HG02763 (cell line): Measurements from ENCODE around the gene MEI1.
"Not testable (repeated sequence)": the region's sequence is repeated elsewhere in the genome, so short reads cannot be mapped to it uniquely, and the experiment has no call there.

Experiments used
- ATAC-seq: cut with Tn5 transposase; IDR thresholded peaks from one replicate; pipeline ENCODE4 v1.9.1; 2021; ENCODE audit warnings: mild to moderate bottlenecking, moderate library complexity; ENCODE audit not compliant: unreplicated experiment

MEI1 gene

DNA sequence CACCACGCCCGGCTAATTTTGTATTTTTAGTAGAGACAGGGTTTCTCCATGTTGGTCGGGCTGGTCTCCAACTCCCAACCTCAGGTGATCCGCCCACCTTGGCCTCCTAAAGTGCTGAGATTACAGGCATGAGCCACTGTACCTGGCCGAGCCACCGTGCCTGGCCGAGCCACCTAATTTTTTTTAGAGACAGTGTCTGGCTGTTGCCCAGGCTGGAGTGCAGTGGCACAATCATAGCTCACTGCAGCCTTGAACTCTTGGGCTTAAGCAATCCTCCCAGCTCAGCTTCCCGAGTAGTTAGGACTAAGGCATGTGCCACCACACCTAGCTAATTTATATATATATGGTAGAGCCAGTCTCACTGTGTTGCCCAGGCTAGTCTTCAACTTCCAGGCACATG, 136.2 kb downstream of the MEI1 start:
- not testable (repeated sequence) for ATAC-seq

DNA sequence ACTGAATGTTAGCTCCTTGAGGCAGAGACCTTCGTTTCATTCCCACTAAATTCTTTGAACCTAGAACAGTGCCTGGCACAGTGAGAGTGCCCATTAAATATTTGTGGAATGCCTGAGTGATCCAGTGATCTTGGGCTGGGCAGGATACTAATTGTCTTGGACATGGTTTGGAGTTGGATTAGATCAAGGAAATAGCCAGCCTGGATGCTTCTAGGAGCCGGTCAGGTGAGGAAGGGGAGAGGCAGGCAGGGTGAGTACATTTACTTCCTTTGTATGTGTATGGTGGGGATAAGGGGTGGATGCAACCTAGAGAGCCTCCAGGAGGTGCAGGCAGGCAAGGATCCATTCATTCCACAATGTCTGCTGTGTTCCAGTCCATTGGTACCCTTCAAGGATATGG, 137.2 kb downstream of the MEI1 start:
- no peak for ATAC-seq

- no peak for ATAC-seq
Observed at GRCh38 chr22:41838842-41839618, 139.7 kb downstream of the MEI1 start.

- ATAC-seq = no peak
Observed at GRCh38 chr22:41840216-41840615, 140.9 kb downstream of the MEI1 start.

DNA sequence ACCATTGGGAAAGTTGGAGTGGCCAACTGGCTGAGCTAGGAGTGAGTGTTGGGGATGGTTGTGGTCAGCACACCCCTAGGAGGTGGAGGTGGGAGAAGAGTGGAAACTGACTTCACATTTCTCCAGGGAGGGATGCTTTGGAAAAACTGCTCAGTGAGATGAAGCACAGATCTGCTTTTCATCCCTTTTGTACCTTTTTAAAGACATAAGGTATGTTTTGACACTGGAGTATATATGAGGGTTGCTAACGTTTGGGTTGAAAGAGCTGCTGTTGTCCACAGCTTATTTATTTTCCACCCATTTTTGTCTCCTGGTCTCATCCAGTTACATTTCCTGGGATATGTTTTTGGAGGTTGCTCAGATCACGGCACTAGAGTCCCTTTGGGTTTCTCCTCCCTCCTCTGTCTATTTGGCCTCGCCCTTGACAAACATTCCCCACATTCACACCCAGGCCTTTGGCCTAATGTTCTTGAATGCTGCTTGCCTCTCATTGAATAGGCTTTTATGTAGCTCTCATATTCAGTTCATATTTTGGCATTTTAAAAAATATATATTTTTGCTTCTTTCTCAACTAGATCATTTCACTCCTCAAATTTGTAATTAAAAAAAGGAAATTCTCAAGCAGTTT, 141.9 kb downstream of the MEI1 start:
- no peak for ATAC-seq

GRCh38 chr22:41842996-41843970, 144.0 kb downstream of the MEI1 start:
- ATAC-seq = no peak

DNA sequence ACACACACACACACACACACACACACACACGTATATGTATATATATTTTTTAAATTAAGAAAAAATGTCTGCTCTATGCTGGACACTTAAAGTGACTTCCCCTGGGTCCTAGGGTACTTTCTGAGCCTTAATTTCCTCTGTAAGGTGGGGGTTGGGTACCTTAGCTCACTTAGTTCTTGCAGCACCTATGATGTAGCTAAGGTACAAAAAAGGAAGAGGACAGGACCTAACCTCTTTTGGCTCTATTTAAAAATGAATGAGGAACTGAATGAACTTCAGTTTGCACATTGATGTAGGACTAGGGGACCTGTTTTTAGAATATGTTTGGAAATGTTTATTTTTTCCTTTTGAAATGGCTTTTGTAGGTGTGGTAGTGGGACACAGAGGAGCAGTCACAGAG, 144.7 kb downstream of the MEI1 start:
- no peak for ATAC-seq

DNA sequence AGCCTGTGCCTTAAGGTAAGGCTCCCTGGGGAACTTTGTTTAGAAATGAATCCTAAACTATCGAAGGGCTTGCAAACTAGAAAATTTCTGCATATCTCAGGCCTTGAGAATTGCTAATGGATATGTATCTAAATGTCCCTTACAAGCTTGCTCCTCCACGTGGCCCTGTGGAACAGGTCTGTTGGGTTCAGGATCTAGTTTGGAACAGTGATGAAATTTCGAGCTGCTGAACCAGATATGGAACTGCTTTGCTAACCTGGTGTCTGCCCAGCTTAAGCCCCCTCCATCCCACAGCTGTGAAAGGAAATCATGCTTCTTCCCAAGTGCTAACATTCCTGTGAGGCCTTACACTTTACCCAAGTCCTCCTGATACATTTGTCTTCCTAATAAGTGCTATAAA, 145.2 kb downstream of the MEI1 start:
- no peak for ATAC-seq

DNA sequence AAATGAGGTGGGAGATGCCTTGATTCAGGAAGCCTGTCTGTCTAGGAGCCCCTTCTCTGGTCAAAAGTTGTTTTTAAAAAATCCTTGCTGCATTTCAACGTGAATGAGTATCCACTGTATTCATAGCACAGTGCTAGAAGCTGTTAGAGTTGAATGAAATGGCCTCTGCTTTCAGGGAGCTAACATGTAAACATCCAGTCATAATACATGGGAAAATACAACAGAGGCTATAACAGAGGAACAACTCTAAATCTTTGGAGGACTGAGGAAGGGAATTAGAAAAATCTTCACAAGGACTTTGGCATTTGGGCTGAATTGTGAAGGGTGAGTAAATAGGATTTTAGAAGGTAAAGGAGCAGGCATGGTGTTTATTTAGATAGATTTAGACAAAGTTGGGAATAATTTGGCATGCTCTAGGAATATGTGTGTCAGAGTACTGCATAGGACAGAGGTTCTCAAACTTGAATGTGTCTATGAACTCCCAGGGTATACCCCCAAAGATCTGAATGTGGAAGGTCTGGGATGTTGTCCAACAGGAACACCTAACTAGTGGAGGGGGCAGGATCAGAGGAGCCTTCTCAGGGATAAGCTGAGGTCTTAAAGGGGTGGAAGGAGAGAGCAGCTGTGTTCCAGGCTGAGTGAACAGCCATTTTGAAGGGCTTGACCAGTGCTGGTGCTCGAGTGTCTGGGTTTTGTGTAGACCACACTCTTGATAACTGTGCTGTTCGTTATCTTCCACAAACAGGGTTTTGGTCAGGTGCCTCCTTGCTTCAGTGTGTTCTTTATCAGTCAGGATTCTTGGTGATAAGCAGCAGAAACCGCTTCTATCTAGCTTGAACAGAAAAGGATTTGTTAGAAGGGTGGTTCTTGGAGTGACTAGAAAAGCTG, 146.3 kb downstream of the MEI1 start:
- ATAC-seq = no peak

DNA sequence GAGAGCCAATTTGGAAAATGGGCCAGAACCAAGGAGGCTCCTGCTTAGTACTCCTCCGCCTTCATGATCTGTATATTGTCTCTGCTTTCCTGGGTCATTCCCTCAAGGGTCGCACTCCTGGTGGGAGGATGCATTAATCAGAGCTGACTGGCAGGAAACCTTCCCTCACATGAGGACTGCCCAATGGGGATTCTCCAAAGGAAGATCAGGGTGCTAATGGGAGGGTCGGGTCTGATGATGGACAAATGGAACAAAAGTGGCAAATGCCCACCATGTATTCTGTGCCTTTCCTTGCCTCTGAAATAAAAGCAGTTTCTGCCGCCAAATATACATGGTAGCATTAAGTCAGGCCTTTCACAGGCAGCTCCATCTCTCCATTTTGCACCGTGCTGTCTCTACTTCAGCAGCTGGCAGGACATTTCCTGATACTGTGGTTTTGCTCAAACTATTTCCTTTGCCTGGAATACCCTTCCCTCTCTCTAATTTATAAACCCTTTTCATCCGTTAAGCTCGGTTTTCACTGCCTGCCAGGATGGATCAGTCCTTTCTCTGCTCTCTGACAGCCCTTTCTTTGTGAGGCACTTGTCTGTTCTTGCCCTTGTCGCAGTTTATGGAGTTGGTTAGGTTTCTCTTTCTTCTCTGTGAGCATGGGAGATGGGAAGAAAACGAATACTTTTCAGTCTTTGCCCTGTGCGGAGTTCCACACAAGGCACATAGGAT, 147.1 kb downstream of the MEI1 start:
- no peak for ATAC-seq

DNA sequence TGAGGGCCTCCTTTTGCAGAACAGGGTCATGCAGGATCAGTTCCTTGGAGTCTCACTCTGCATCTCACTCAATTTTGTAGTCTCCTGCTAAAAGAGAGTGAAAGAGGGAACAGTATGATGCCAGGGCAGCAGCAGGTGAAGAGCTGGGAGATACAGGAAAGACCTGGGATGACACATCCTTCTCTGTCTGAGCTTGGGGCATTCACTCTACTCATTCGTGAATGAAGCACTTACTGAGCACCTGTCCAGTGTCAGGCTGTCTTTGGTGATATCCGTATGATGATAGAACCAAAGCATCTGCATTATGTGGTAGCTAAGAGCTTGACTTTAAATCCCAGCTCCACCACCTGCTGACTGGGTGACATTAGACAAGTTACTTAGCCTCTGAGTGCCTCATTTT, 148.0 kb downstream of the MEI1 start:
- ATAC-seq = no peak

DNA sequence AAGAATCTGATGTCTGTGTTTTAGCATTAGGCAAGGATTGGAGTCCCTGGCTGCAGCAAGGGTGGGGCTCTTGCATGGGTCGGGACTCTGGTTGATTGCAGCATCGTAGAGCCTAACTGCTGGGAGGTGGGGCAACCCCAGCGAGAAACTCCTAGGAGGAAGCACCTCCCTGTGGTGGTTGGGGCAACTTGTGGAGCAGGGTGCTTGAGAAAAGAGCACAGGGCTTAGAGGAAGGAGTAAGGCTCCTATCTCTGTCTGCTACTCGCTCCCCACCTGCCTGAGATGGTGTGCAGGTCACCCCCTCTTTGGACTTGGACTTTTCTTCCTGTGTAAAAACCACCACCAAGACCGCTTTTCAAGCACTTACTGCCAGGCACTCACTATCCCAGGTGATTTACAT, 149.2 kb downstream of the MEI1 start:
- no peak for ATAC-seq
